Transverse colon (tissue), 4 donors: ENCODE results near the gene CFAP91.

Experiments used
- POLR2A ChIP-seq: fragments of 450-650 bp; IDR thresholded peaks from one replicate; pipeline ENCODE4 v1.6.1; 2016; ENCODE audit warnings: antibody characterized with exemption, mild to moderate bottlenecking, moderate library complexity
- POLR2AphosphoS5 ChIP-seq, 3 donors: sonication (generic); formaldehyde crosslinking; IDR thresholded peaks; one replicate each; pipeline ENCODE4 v1.6.1; 2016; ENCODE audit warnings: antibody characterized with exemption in 3 of 3
- TF ChIP-seq, protein P1 (sequence below), 5 experiments: fragments of 200-600 bp in 3 of 5; fragments of 450-650 bp in 2 of 5; sonication (generic) in 3 of 5; IDR thresholded peaks; 1 replicate in 2 of 5; 2 replicates in 3 of 5; pipeline ENCODE4 v1.5.1; 2016 to 2017; ENCODE audit warnings: antibody characterized with exemption in 5 of 5, inconsistent platforms in 3 of 5, mild to moderate bottlenecking in 2 of 5, moderate library complexity in 1 of 5

DNA sequence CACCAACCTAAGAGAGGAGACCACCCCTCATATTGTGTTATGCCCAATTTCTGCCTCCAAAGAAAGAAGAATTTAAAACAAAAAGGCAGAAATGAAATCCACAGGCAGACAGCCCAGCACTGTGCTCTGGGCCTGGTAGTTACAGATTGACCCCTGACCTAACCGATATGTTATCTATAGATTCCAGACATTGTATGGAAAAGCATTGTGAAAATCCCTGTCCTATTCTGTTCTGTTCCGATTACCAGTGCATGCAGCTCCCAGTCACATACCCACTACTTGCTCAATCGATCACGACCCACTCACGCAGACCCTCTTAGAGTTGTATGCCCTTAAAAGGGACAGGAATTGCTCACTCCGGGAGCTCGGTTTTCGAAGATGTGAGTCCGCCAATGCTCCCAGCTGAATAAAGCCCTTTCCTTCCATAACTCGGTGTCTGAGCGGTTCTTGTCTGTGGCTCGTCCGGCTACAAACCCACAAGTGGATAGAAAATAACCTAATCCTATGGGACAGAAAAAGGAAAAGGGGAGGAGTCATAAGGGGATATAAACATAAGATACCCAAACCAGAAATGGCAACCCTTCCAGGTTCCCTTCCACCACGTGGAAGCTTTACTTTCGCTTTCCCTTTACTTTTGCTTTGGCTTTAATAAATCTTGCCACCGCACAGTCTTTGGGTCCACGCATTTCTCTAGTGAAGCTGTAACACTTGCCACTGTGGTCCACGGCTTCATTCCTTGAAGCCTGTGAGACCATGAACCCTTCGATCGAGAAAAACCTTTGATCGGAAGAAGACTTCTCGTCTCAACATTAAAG is 1.7 kb upstream of the CFAP91 start:
- TF ChIP-seq, protein P1, sequence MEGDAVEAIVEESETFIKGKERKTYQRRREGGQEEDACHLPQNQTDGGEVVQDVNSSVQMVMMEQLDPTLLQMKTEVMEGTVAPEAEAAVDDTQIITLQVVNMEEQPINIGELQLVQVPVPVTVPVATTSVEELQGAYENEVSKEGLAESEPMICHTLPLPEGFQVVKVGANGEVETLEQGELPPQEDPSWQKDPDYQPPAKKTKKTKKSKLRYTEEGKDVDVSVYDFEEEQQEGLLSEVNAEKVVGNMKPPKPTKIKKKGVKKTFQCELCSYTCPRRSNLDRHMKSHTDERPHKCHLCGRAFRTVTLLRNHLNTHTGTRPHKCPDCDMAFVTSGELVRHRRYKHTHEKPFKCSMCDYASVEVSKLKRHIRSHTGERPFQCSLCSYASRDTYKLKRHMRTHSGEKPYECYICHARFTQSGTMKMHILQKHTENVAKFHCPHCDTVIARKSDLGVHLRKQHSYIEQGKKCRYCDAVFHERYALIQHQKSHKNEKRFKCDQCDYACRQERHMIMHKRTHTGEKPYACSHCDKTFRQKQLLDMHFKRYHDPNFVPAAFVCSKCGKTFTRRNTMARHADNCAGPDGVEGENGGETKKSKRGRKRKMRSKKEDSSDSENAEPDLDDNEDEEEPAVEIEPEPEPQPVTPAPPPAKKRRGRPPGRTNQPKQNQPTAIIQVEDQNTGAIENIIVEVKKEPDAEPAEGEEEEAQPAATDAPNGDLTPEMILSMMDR (IDR thresholded peaks at IDR 0.05) = no peak
- no peak for TF ChIP-seq POLR2AphosphoS5 (IDR thresholded peaks at IDR 0.05)
- TF ChIP-seq POLR2A = no peak
